Activated CD4-positive, alpha-beta T cell treated with anti-CD3 and anti-CD28 coated beads, Interleukin-2, amount 50 U/mL, for 48 hours (primary cell): ENCODE measurements around the gene RTF1.
A peak's percentile ranks its signal among the peaks of the same experiment; 100 is the strongest.

Experiments used
- DNase-seq, 2 experiments: peaks; one replicate each; pipeline ENCODE4 v3.0.0-alpha.2; 2020

RTF1 gene

DNA sequence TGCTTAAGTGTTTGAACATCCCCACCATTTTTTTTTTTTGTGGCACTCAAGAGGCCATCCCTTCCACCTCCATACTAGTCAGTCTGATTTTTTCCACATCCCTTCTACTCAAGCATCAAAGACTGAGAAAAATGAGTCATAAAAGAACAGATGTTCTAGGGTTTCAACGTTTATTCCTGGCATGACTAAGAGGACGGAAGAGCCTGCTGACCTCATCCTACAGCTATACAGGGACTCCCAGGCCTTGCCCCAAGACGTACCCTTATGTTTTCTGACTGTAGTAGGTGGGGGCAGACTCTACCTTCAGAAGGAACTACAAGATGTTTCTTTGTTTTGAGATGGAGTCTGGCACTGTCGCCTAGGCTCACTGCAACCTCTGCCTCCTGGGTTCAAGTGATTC is 73.5 kb downstream of the RTF1 start:
- peak in 1 of 2 experiments; percentile 47 for DNase-seq

DNA sequence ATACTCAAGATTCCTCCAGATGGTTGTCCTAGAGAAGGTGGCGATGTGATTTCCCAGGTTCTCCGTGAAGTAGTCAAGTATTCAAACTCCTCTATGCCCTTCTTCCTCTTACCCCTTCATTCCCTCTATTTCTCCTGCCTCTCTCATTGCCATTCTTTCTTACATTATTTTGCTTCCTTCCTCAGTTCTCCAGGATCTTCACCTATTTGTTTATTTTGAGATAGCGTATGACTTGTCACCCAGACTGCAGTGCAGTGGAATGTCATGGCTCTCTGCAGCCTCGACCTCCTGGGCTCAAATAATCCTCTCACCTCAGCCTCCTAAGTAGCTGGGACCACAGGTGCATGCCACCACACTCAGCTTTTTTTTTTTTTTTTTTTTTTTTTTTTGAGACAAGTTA is 75.0 kb downstream of the RTF1 start:
- no peak for DNase-seq

DNA sequence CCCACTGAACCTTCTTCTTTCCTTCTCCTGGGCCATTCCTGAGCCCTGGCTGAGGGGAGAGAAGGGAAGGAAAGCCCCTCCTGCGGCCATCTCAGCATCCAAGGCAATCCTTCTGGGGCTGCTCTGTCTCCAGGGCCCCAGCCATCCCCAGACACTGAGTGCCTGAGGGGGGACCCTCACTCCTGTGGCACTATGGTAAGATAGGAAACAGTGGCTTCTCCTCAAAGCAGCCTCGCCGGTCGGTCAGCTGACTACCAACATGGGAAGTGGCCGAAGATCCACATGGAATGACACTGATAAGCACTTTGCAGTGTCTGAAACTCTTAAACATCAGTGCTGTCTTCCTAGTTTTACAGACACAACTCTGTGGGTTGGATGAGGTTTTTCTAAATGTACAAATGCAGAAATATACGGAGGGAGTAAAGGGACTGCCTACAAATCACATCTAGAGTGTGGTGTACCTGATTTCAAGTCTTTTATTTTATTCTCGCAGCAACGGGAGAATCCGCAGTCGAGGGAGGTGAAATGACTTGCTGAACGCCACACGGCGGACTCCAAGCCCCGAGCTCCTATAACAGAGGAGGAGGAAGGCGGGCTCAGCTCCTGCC is 75.8 kb downstream of the RTF1 start:
- DNase-seq = no peak

GRCh38 chr15:41493205-41493901 is 76.5 kb downstream of the RTF1 start, which contains the start of gene ITPKA:
Gene ITPKA, plus strand, starts transcription at chr15:41493874. Its CDS starts 54 bp downstream, at chr15:41493928.
- peak; percentile 93 to 94 for DNase-seq

DNA sequence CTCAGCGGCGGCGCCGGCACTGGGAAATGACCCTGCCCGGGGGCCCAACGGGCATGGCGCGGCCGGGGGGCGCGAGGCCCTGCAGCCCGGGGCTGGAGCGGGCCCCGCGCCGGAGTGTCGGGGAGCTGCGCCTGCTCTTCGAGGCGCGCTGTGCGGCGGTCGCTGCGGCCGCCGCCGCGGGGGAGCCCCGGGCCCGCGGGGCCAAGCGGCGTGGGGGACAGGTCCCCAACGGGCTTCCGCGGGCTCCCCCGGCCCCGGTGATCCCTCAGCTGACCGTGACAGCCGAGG is 77.0 kb downstream of the RTF1 start:
- DNase-seq = no peak

- peak in 1 of 2 experiments; percentile 59 for DNase-seq
Observed at GRCh38 chr15:41494190-41494921, 77.5 kb downstream of the RTF1 start.

GRCh38 chr15:41494922-41495735 is 78.2 kb downstream of the RTF1 start:
- DNase-seq = peak in 1 of 2 experiments; percentile 49

- no peak for DNase-seq
Observed at GRCh38 chr15:41495736-41496599, 79.1 kb downstream of the RTF1 start.

- DNase-seq = no peak
Observed at GRCh38 chr15:41498657-41499056, 81.8 kb downstream of the RTF1 start.

DNA sequence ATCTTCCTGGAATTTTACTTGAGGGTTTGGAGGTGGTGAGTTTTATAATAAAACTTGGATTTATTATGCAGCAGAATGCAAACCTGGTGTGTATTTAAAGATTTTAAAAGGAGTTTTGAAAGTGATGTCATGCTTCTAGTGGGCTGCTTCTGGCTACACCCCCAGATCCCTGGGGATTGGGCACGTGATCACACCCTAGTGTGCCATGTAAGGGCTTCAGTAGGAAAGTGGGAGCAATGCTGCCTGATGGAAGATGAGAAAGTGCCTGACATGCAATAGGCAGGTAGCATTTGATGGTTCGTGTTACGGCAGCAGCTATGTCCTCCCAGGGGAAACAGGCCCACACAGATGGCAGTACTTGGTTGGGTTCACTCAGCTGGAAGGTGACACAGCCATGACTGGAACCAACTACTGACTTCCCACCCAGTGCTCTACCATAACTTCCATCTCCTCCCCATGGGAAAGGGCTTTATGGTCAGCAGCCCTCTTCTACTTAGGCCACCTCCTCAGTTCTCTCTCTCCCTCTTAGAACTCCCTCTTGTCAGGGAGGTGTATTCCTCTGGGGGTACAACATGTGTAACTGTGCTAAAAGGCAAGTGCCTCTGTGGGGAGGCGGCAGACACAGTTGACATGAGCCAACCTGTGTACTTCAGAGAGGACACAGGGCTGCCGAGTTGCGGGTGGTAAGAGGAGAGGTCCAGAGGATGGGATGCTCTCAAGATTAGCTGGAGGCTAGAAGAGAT is 82.4 kb downstream of the RTF1 start:
- no peak for DNase-seq

- DNase-seq = peak in 1 of 2 experiments; percentile 49
Observed at GRCh38 chr15:41501191-41501917, 84.5 kb downstream of the RTF1 start.

DNA sequence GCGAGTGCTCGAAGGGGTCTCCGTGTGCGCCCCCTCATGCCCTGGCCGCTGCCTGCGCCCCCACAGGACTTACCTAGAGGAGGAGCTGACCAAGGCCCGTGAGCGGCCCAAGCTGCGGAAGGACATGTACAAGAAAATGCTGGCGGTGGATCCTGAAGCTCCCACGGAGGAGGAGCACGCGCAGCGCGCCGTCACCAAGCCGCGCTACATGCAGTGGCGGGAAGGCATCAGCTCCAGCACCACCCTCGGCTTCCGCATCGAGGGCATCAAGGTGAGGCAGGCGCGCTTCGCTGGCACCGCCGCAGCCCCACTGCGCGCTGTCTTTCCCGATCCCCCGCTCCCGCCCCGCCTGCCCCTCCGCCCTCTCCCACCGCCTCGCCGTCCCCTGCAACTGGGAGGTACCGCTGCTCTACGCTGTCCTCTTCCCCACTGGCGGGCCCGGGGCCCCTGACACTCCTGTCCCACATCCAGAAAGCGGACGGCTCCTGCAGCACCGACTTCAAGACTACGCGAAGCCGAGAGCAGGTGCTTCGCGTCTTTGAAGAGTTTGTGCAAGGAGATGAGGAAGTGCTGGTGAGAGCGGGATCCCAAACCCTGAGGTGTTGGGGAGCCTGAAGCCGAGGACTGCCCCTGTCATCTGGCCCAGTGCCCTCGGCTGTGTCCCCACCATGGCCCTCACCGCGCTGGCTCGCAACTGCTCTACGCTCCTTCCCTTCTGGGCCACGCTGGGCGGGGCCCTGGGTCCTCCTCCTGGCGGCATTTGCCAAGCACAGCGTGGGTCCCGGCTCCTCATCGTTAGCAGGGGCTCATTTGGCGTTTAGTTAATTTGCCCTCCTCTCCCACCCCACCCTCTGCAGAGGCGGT is 85.3 kb downstream of the RTF1 start:
- DNase-seq = no peak

GRCh38 chr15:41502795-41503668 is 86.1 kb downstream of the RTF1 start:
- DNase-seq = no peak

DNA sequence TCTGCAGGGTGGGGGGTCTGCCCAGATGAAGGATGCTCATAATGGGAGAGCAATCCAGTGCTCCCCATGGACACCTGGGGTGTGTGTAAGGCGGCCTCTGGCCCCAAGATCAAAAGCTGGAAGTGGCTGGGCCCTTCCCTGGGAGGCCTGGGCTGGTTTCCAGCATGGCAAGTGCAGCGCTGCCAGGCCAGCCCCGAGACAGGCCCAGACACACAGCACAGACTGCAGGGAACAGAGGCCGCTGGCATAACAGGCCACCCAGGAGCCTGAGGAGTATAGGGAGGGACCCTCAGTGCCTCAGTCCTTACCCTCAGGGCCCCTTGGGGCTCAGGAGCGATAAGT is 86.7 kb downstream of the RTF1 start:
- no peak for DNase-seq

DNA sequence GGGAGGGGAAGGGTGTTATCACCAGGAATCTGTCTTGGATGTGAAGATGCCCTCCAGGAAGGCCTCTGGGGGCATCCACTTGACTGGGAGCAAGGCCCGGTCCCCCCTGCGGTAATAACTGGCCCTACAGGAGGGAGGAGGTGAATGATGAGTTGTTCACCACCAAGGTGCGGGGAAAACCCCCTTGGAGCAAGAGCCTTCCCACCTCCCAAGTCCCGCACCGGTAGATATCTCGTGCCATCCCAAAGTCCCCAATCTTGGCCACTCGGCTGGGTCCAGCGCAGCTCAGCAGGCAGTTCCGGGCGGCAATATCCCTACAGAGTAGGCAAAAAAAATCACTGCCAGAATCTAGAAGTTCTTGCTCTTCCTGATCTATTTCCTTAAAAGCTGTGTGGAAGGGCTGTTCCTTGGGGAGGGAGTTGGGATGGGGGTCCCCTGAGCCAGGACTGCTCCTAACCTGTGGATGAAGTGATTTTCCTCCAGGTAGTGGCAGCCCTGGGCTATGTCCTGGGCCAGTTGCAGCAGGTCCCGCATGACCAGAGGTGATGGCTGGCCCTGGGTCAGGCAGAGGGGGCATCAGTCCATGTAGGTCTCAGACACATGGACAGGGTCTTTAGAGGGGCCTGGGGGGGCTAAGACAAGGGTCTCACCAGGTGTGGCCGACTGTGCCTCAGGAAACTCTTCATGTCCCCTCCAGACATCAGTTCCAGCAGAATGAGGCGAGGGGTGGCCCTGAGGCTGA is 88.0 kb downstream of the RTF1 start:
- no peak for DNase-seq

- no peak for DNase-seq
Observed at GRCh38 chr15:41505776-41506175, 88.9 kb downstream of the RTF1 start.

- no peak for DNase-seq
Observed at GRCh38 chr15:41506796-41507341, 90.0 kb downstream of the RTF1 start.

GRCh38 chr15:41507820-41508290 is 91.0 kb downstream of the RTF1 start:
- DNase-seq = no peak
